HEK293 (cell line): Measurements from ENCODE around the gene FOXO4.

Source experiments
- CTCF ChIA-PET: fragments of 350-600 bp; formaldehyde crosslinking; extraction: SDS; loops from one replicate; lab custom pipeline; 2021; ENCODE audit warnings: antibody characterized with exemption; lab: Yijun Ruan, JAX
- POLR2A ChIA-PET: fragments of 300-600 bp; formaldehyde crosslinking; extraction: SDS; loops from one replicate; lab custom pipeline; 2020; ENCODE audit warnings: antibody characterized with exemption, inconsistent platforms; lab: Yijun Ruan, JAX
- H3K27ac ChIP-seq: fragments of 200-500 bp; sonication (Bioruptor generic); 2 replicates; pipeline ENCODE4 v1.5.1; 2014; ENCODE audit warnings: low read depth, low read length, control low read depth, inconsistent platforms; ENCODE audit errors: extremely low read depth
- H3K36me3 ChIP-seq, 2 experiments: fragments of 200-500 bp in 1 of 2; sonication (Bioruptor generic) in 1 of 2; 1 replicate in 1 of 2; 2 replicates in 1 of 2; pipeline ENCODE4 v1.5.1; 2014 to 2017; ENCODE audit warnings: inconsistent platforms in 2 of 2, low read length in 2 of 2; ENCODE audit not compliant: control insufficient read depth in 2 of 2, insufficient read depth in 1 of 2
- H3K4me1 ChIP-seq: fragments of 200-500 bp; sonication (Bioruptor generic); 2 replicates; pipeline ENCODE4 v1.5.1; 2014; ENCODE audit warnings: mild to moderate bottlenecking, low read length, inconsistent platforms; ENCODE audit not compliant: control insufficient read depth, insufficient read depth
- H3K4me3 ChIP-seq: 2 replicates; pipeline ENCODE4 v1.5.1; 2011; ENCODE audit warnings: low read depth, mild to moderate bottlenecking, control low read depth, low read length, moderate library complexity
- H3K9me3 ChIP-seq: fragments of 200-500 bp; sonication (Bioruptor generic); 2 replicates; pipeline ENCODE4 v1.5.1; 2014; ENCODE audit warnings: low read depth, low read length, inconsistent platforms; ENCODE audit not compliant: control insufficient read depth, insufficient read depth
- GLI2 ChIP-seq: fragments of 450-650 bp; formaldehyde crosslinking; IDR thresholded peaks from 2 replicates; pipeline ENCODE4; 2017; ENCODE audit warnings: missing biosample characterization, missing genetic modification characterization, low read depth, borderline replicate concordance
- KLF8 ChIP-seq: fragments of 450-650 bp; formaldehyde crosslinking; IDR thresholded peaks from 2 replicates; pipeline ENCODE4 v1.5.1; 2016; ENCODE audit warnings: missing biosample characterization, missing genetic modification characterization
- PRDM4 ChIP-seq: fragments of 450-650 bp; formaldehyde crosslinking; IDR thresholded peaks from 2 replicates; pipeline ENCODE4 v1.5.1; 2017; ENCODE audit warnings: missing biosample characterization, missing genetic modification characterization
- RBAK ChIP-seq: fragments of 450-650 bp; formaldehyde crosslinking; IDR thresholded peaks from 2 replicates; pipeline ENCODE4 v1.5.1; 2016; ENCODE audit warnings: missing biosample characterization, missing genetic modification characterization
- SALL2 ChIP-seq: fragments of 450-650 bp; formaldehyde crosslinking; IDR thresholded peaks from 2 replicates; pipeline ENCODE4 v1.5.0; 2017; ENCODE audit warnings: missing biosample characterization, mild to moderate bottlenecking, missing genetic modification characterization, borderline replicate concordance
- ZBTB48 ChIP-seq: fragments of 450-650 bp; formaldehyde crosslinking; IDR thresholded peaks from 2 replicates; pipeline ENCODE4 v1.5.1; 2016; ENCODE audit warnings: missing biosample characterization, missing genetic modification characterization
- ZFP69B ChIP-seq: fragments of 450-650 bp; formaldehyde crosslinking; IDR thresholded peaks from 2 replicates; pipeline ENCODE4 v1.5.1; 2016; ENCODE audit warnings: missing biosample characterization, missing genetic modification characterization
- ZNF114 ChIP-seq: fragments of 450-650 bp; formaldehyde crosslinking; IDR thresholded peaks from 2 replicates; pipeline ENCODE4 v1.5.0; 2017; ENCODE audit warnings: missing biosample characterization, missing genetic modification characterization
- ZNF138 ChIP-seq: fragments of 450-650 bp; formaldehyde crosslinking; IDR thresholded peaks from 2 replicates; pipeline ENCODE4 v1.5.1; 2016; ENCODE audit warnings: missing biosample characterization, missing genetic modification characterization, borderline replicate concordance
- ZNF174 ChIP-seq: fragments of 450-650 bp; formaldehyde crosslinking; IDR thresholded peaks from 2 replicates; pipeline ENCODE4 v1.5.0; 2017; ENCODE audit warnings: missing biosample characterization, mild to moderate bottlenecking, missing genetic modification characterization
- ZNF2 ChIP-seq: fragments of 450-650 bp; formaldehyde crosslinking; IDR thresholded peaks from 2 replicates; pipeline ENCODE4 v1.5.1; 2016; ENCODE audit warnings: missing biosample characterization, missing genetic modification characterization
- ZNF274 ChIP-seq, 2 experiments: fragments of 200-500 bp in 1 of 2; fragments of 450-650 bp in 1 of 2; sonication (Bioruptor generic) in 1 of 2; formaldehyde crosslinking in 1 of 2; IDR thresholded peaks; 2 replicates each; pipeline versions ENCODE4 v1.5.1 to v1.6.1; 2014 to 2016; ENCODE audit warnings: borderline replicate concordance in 1 of 2, inconsistent platforms in 1 of 2, low read length in 1 of 2, missing biosample characterization in 1 of 2, missing genetic modification characterization in 1 of 2
- ZNF292 ChIP-seq: fragments of 450-650 bp; formaldehyde crosslinking; IDR thresholded peaks from 2 replicates; pipeline ENCODE4 v1.5.1; 2016; ENCODE audit warnings: low read depth, missing biosample characterization, missing genetic modification characterization, borderline replicate concordance
- ZNF302 ChIP-seq: fragments of 450-650 bp; formaldehyde crosslinking; IDR thresholded peaks from 2 replicates; pipeline ENCODE4 v1.5.1; 2016; ENCODE audit warnings: missing biosample characterization, missing genetic modification characterization, low read depth
- ZNF335 ChIP-seq: fragments of 450-650 bp; formaldehyde crosslinking; conservative IDR thresholded peaks from 2 replicates; pipeline ENCODE4 v1.5.1; 2016; ENCODE audit warnings: missing biosample characterization, missing genetic modification characterization
- ZNF623 ChIP-seq: fragments of 450-650 bp; formaldehyde crosslinking; IDR thresholded peaks from 2 replicates; pipeline ENCODE4 v1.5.1; 2016; ENCODE audit warnings: missing biosample characterization, missing genetic modification characterization
- ZNF654 ChIP-seq: fragments of 450-650 bp; formaldehyde crosslinking; IDR thresholded peaks from 2 replicates; pipeline ENCODE4 v1.5.1; 2016; ENCODE audit warnings: low read depth, missing biosample characterization, missing genetic modification characterization
- ZNF670 ChIP-seq: fragments of 450-650 bp; formaldehyde crosslinking; IDR thresholded peaks from 2 replicates; pipeline ENCODE4 v1.5.1; 2016; ENCODE audit warnings: missing biosample characterization, missing genetic modification characterization, low read depth
- ZNF830 ChIP-seq: fragments of 450-650 bp; IDR thresholded peaks from 2 replicates; pipeline ENCODE4 v1.5.0; 2018; ENCODE audit warnings: missing biosample characterization, missing genetic modification characterization, low read depth, mild to moderate bottlenecking, moderate library complexity
- ZNF837 ChIP-seq: fragments of 450-650 bp; formaldehyde crosslinking; IDR thresholded peaks from 2 replicates; pipeline ENCODE4 v1.5.1; 2016; ENCODE audit warnings: missing biosample characterization, missing genetic modification characterization
- TF ChIP-seq, protein P1 (sequence below): fragments of 450-650 bp; formaldehyde crosslinking; IDR thresholded peaks from 2 replicates; pipeline ENCODE4 v1.5.1; 2016; ENCODE audit warnings: missing biosample characterization, missing genetic modification characterization
- TF ChIP-seq, protein P2 (sequence below): fragments of 450-650 bp; formaldehyde crosslinking; IDR thresholded peaks from 2 replicates; pipeline ENCODE4 v1.5.1; 2016; ENCODE audit warnings: missing biosample characterization, missing genetic modification characterization, low read depth
- TF ChIP-seq, protein P3 (sequence below): fragments of 450-650 bp; formaldehyde crosslinking; IDR thresholded peaks from 2 replicates; pipeline ENCODE4 v1.5.1; 2016; ENCODE audit warnings: missing biosample characterization, missing genetic modification characterization
- TF ChIP-seq, protein P4 (sequence below): fragments of 450-650 bp; formaldehyde crosslinking; IDR thresholded peaks from 2 replicates; pipeline ENCODE4 v1.5.1; 2016; ENCODE audit warnings: missing biosample characterization, missing genetic modification characterization

The FOXO4 gene

DNA sequence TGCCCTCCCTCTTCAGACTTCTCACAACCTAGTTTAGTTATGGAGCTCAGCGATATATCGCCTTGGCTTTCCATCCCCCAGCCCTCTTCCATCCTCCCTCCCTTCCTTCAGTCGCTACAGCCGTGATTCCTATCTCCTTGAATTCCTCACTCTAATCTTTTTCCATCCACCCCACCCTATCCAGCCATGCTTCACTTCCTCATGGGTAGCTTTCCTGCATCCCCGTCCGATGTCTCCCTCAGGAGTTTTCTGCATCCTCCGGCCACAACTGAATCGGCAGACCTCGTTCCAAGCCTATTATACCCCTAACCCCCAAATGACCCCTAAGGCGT lies 28.0 kb upstream of the FOXO4 start (continued):
- TF ChIP-seq GLI2 (tag by site-specific recombination) (no peak), ZNF2 (tag by site-specific recombination) (0 out of 2 replicates have a peak, but pooled peaks have one; percentile 33), ZNF335 (tag by site-specific recombination) (peak; percentile 83), PRDM4 (tag by site-specific recombination) (no peak), ZNF274 (IDR thresholded peaks at IDR 0.05; ENCODE audit: low read length) (no peak), ZNF274 (tag by site-specific recombination; IDR thresholded peaks at IDR 0.05; ENCODE audit: borderline replicate concordance) (no peak), ZFP69B (0 out of 2 replicates have a peak, but pooled peaks have one; percentile 12), ZBTB48 (tag by site-specific recombination) (peak; percentile 96), ZNF623 (tag by site-specific recombination) (no peak), KLF8 (tag by site-specific recombination) (0 out of 2 replicates have a peak, but pooled peaks have one; percentile 64), ZNF292 (no peak)
- TF ChIP-seq, protein P1, sequence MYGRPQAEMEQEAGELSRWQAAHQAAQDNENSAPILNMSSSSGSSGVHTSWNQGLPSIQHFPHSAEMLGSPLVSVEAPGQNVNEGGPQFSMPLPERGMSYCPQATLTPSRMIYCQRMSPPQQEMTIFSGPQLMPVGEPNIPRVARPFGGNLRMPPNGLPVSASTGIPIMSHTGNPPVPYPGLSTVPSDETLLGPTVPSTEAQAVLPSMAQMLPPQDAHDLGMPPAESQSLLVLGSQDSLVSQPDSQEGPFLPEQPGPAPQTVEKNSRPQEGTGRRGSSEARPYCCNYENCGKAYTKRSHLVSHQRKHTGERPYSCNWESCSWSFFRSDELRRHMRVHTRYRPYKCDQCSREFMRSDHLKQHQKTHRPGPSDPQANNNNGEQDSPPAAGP (tag by site-specific recombination): peak; percentile 49; the same call in 1 of the 2 replicates
- TF ChIP-seq, all 188 proteins: peak for 11

GRCh38 chrX:71068044-71068918 lies 27.4 kb upstream of the FOXO4 start, which contains the start of gene SNX12:
SNX12 (minus strand) TSS chrX:71068334; CDS start chrX:71068306, 28 bp downstream.
- Histone ChIP-seq H3K4me3 (peak within 1 kb of the TSS; percentile 68), H3K9me3 (no peaks in the 10 kb centered on the region; the same call in 1 of the 2 replicates), H3K36me3 (peaks cover 0 to 3% of the 10 kb centered on the region in 2 experiments; a peak in 2 of 3 replicates), H3K27ac (peak within 1 kb of the TSS; percentile 77), H3K4me1 (no peaks in the 10 kb centered on the region)
- ChIA-PET POLR2A (interaction anchor here (0.6 to 1.4 kb wide), 5 partner anchors 13 to 188 kb away, joined by 3 to 11 read pairs (median 3); partner anchors contain the start of gene MED12), CTCF (interaction anchor here (0.6 to 1.0 kb wide), 2 partner anchors 98 to 111 kb away, joined by 3 to 5 read pairs; no protein-coding TSS in a partner anchor)
- TF ChIP-seq ZNF174 (tag by site-specific recombination) (no peak), ZNF302 (tag by site-specific recombination) (no peak), ZNF114 (tag by site-specific recombination) (no peak), RBAK (tag by site-specific recombination) (no peak), ZNF830 (tag by site-specific recombination) (no peak), ZNF654 (tag by site-specific recombination) (no peak), ZNF837 (tag by site-specific recombination) (no peak), ZNF670 (tag by site-specific recombination) (no peak), ZNF138 (no peak), SALL2 (no peak)
- TF ChIP-seq, protein P2, sequence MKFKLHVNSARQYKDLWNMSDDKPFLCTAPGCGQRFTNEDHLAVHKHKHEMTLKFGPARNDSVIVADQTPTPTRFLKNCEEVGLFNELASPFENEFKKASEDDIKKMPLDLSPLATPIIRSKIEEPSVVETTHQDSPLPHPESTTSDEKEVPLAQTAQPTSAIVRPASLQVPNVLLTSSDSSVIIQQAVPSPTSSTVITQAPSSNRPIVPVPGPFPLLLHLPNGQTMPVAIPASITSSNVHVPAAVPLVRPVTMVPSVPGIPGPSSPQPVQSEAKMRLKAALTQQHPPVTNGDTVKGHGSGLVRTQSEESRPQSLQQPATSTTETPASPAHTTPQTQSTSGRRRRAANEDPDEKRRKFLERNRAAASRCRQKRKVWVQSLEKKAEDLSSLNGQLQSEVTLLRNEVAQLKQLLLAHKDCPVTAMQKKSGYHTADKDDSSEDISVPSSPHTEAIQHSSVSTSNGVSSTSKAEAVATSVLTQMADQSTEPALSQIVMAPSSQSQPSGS (tag by site-specific recombination): no peak
- TF ChIP-seq, protein P3, sequence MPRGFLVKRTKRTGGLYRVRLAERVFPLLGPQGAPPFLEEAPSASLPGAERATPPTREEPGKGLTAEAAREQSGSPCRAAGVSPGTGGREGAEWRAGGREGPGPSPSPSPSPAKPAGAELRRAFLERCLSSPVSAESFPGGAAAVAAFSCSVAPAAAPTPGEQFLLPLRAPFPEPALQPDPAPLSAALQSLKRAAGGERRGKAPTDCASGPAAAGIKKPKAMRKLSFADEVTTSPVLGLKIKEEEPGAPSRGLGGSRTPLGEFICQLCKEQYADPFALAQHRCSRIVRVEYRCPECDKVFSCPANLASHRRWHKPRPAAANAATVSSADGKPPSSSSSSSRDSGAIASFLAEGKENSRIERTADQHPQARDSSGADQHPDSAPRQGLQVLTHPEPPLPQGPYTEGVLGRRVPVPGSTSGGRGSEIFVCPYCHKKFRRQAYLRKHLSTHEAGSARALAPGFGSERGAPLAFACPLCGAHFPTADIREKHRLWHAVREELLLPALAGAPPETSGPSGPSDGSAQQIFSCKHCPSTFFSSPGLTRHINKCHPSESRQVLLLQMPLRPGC: peak; percentile 60
- TF ChIP-seq, protein P4, sequence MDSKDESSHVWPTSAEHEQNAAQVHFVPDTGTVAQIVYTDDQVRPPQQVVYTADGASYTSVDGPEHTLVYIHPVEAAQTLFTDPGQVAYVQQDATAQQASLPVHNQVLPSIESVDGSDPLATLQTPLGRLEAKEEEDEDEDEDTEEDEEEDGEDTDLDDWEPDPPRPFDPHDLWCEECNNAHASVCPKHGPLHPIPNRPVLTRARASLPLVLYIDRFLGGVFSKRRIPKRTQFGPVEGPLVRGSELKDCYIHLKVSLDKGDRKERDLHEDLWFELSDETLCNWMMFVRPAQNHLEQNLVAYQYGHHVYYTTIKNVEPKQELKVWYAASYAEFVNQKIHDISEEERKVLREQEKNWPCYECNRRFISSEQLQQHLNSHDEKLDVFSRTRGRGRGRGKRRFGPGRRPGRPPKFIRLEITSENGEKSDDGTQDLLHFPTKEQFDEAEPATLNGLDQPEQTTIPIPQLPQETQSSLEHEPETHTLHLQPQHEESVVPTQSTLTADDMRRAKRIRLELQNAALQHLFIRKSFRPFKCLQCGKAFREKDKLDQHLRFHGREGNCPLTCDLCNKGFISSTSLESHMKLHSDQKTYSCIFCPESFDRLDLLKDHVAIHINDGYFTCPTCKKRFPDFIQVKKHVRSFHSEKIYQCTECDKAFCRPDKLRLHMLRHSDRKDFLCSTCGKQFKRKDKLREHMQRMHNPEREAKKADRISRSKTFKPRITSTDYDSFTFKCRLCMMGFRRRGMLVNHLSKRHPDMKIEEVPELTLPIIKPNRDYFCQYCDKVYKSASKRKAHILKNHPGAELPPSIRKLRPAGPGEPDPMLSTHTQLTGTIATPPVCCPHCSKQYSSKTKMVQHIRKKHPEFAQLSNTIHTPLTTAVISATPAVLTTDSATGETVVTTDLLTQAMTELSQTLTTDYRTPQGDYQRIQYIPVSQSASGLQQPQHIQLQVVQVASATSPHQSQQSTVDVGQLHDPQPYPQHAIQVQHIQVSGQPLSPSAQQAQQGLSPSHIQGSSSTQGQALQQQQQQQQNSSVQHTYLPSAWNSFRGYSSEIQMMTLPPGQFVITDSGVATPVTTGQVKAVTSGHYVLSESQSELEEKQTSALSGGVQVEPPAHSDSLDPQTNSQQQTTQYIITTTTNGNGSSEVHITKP (tag by site-specific recombination): peak; percentile 5; the same call in 1 of the 2 replicates
